ENCODE results near the gene TBX6. TPM values are rescaled to one million over a fixed set of nuclear protein-coding genes. Genes with fewer than 3 reads are reported as not detected.

Gene TBX6
- total RNA-seq, 1 donor from 2014 or later: 1.3 TPM

- TF ChIP-seq CTCF (conservative IDR thresholded peaks at IDR 0.05; ENCODE audit: low read depth, low read length): no peak
- no peak overlapping the region for H3K4me3 ChIP-seq (ENCODE audit: low read depth, low read length)
- no peak for DNase-seq (ENCODE audit: low read depth)
Measured at GRCh38 chr16:30088832-30089624, 2.7 kb downstream of the TBX6 start.

- TF ChIP-seq CTCF (conservative IDR thresholded peaks at IDR 0.05; ENCODE audit: low read depth, low read length): no peak
- DNase-seq (ENCODE audit: low read depth): no peak
- H3K4me3 ChIP-seq (ENCODE audit: low read depth, low read length): no peak overlapping the region
Measured at GRCh38 chr16:30088237-30088831, 3.4 kb downstream of the TBX6 start.

GRCh38 chr16:30087181-30087898 lies 4.4 kb downstream of the TBX6 start:
- no peak for TF ChIP-seq CTCF (conservative IDR thresholded peaks at IDR 0.05; ENCODE audit: low read depth, low read length)
- no peak for DNase-seq (ENCODE audit: low read depth)
- H3K4me3 ChIP-seq (ENCODE audit: low read depth, low read length): no peak overlapping the region

- no peak for DNase-seq (ENCODE audit: low read depth)
- H3K4me3 ChIP-seq (ENCODE audit: low read depth, low read length): no peak overlapping the region
- TF ChIP-seq CTCF (conservative IDR thresholded peaks at IDR 0.05; ENCODE audit: low read depth, low read length): no peak
Measured at GRCh38 chr16:30086291-30087140, 5.2 kb downstream of the TBX6 start.

- no peak for DNase-seq (ENCODE audit: low read depth)
- TF ChIP-seq CTCF (conservative IDR thresholded peaks at IDR 0.05; ENCODE audit: low read depth, low read length): no peak
- no peak overlapping the region for H3K4me3 ChIP-seq (ENCODE audit: low read depth, low read length)
Measured at GRCh38 chr16:30085820-30086219, 5.9 kb downstream of the TBX6 start.

- TF ChIP-seq CTCF (conservative IDR thresholded peaks at IDR 0.05; ENCODE audit: low read depth, low read length): no peak
- H3K4me3 ChIP-seq (ENCODE audit: low read depth, low read length): no peak overlapping the region
- no peak for DNase-seq (ENCODE audit: low read depth)
Measured at GRCh38 chr16:30085247-30085646, 6.5 kb downstream of the TBX6 start.

Data from epithelial cell of proximal tubule (primary cell).